HG02938 (cell line): ENCODE results near the gene ZNF385D.

Experiments used
- ATAC-seq: cut with Tn5 transposase; IDR thresholded peaks from one replicate; pipeline ENCODE4 v1.9.1; 2021; ENCODE audit warnings: mild to moderate bottlenecking, moderate library complexity; ENCODE audit not compliant: unreplicated experiment

The ZNF385D gene

DNA sequence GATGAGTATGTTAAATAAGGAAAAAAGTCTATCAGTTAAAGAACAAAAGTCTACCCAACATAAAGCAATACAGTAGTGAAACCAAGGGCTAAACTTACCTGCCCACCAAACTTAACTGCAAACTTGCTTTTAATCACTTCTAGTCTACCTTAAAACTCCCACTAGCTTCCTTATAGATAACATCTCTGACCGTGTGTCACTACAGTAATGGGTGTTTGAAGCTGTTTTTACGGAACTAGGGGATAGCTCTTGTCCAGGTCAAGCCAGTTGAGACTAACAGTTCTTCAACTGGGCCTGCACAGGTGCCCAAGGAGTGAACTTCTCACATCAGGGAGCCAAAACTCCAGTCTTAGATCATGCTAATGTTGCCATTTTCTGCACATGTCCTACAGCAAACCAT is 132.3 kb downstream of the ZNF385D start:
- ATAC-seq = no peak

DNA sequence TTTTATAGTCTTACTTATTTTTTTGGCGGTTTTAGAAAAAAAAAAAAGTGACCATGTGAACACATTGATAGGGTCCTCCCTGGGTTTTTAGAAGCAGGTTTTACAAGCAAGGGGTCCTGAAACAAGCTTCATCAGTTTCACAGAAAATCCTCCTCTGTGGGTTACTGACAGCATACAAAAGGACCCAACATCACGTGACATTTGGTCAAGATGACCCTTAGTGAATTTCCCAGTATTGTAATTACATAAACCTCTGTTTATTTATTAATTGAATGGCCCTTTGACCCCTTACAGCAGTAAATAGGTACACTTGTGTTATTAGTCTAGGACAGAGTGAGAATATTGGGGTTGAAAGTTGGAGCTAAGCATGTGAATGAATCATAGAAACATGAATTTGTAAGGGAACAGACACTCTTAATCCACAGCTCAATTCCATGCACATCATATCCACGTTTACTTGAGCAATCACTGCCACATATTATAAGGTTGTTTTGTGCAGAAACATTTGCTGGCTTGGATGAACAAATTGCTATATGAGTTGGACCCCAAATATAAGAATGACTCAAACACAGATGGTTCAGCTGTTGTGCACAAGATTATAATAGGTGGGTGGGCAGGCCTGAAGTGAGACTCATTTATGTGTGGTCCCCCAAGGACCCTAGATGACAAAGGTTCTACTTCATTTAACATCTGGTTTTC is 137.5 kb downstream of the ZNF385D start:
- ATAC-seq = no peak

DNA sequence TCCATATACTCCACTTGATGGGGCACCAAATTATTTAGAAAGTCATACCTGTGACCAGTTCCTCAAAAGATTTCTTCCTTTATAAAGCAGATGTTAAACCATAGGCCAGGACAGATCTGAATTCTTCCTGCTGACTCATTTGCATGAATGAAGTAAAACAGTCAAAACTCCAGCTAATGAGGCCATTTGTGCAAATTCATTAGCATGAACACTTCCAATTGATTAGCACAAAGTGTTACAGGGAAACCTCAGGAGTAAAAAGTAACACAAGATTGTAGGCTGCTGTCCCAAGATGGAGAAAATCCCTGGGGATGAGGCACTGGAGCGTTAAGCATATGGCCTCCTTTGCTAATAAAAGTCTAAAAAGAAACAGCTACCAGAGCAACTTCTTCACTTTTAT is 149.8 kb downstream of the ZNF385D start:
- no peak for ATAC-seq

DNA sequence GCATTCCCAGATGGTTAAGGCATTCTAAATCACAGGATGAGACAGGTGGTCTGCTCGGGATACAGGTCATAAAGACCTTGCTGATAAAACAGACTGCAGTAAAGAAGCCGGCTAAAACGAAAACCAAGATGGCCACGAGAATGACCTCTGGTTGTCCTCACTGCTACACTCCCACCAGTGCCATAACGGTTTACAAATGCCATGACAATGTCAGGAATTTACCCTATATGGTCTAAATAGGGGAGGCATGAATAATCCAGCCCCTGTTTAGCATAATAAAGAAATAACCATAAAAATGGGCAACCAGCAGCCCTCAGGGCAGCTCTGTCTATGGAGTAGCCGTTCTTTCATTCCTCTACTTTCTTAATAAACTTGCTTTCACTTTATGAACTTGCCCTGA is 151.1 kb downstream of the ZNF385D start:
- no peak for ATAC-seq

DNA sequence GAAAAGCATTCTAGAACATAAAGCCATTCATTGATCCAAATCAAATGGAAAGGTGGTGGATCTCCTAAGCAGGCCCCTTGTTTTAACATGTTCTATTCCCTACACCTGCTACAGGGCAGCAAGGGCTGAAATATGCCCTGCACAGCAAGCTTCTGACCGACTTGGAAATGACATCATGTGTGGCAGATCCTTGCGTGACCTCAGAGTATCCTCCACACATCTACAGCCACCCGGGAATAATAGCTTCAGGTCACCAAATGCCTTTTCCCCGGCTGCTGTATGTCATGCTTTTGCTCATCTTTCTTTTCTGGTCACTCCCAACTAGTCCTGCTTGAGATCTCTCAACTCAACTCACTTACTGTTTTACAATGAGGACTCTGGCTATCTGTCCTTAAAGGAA is 158.2 kb downstream of the ZNF385D start:
- ATAC-seq = no peak

DNA sequence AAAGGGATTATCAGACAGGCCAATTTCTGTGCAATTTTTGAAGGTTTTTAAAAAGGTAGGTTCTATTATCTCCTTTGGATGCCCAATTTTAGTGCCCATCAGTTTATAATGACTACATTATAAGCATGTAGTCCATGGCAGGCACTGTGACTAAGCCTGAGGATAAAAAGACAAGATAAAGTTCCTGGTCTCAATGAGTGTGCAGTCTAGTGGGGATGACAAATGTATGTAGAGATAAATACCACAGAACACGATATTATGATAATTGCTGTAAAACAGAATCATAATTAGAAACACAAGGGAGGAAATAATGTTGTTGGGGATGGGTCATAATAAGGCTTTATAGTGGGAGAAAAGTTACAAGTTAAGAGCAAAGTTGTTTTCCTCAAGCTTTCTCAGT is 163.1 kb downstream of the ZNF385D start:
- no peak for ATAC-seq

DNA sequence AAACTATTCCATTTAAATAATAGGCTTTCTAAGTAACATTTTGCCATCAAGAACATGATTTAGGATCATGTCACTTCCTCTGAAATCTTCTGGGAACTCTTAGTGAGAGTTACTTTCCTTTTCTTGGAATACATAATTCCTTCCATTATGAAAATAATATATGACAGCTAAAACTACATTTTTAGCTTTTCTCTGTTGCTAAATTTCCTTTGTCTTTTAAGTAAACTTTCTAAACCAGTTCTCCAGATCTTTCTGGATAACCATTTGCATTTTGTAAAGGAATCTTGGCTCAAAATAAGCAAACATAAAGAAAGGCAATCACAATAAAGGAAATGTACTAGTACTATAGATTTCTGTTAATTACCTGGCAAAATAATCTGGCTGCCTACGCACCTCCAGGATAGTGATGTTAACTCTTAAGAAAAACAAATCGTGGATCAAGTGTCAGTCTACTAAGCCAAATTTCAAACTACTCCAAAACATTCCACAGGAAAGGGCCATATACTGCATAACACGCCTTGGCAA is 165.7 kb downstream of the ZNF385D start:
- ATAC-seq = no peak

DNA sequence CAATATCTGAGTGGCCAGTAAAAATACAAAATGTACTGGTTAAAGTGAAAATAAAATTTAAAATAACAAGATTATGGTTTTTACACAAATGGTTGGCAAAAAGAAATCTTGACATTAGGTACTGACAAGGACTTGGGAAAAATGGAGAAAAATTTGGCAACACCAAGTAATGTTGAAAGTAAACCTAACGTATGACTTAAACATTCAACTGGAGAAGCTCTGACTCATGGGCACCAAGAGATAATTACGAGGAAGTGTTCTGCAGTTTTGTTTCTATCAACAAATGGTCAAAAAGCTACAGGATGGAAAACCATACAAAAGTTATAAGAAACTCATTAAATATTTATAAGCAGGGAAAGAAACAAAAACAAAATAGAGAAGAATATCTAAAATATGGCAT is 177.7 kb downstream of the ZNF385D start:
- ATAC-seq = no peak

DNA sequence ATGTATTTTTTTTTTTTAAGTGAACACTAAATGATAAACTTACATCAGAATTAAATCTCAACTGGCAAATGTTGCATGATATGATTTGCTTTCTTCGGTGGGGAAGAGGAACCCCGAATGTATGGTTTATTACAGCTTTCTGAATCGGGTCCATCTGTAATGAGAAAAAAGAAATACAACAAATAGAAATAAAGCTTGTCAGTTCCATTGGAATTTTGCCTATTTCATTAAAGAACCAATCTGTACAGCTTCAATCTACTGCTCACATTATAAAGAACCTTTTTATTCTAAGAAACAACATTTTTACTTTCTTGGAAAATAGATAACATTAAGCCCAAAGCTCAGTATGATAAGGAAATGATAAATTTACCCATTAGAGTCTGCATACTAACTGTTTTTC is 186.5 kb downstream of the ZNF385D start:
- ATAC-seq = no peak

DNA sequence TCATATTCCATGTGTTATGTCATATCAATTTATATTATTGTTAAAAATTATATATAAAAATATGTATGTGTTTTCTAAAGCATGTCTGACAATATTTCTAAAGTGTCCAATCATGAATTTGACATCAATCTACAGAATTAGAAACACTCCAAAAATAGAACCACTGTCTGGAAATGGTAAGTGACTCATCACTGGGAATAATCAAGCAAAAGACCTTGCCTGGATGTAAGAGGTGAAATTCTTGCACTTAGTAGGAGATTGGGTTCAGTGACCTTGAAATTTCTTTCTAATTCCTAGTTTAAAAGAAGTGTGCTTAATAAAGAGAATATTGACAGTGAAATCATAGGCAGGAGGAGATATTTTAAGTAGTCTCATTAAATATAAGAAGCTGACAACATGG is 188.8 kb downstream of the ZNF385D start:
- ATAC-seq = no peak

DNA sequence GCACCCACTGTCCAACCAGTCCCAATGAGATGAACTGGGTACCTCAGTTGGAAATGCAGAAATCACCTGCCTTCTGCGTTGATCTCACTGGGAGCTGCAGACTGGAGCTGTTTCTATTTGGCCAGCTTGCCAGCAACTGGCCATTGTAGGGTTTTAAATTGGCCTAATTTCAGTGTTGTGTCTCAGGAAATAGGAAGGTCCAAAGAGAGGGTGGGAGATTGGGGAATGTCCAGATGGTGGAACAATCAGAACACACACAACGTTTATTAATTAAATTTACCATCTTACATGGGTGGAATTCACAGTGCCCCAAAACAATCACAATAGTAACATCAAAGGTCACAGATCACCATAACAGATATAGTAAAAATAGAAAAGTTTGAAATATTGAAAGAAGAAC is 189.5 kb downstream of the ZNF385D start:
- ATAC-seq = no peak

DNA sequence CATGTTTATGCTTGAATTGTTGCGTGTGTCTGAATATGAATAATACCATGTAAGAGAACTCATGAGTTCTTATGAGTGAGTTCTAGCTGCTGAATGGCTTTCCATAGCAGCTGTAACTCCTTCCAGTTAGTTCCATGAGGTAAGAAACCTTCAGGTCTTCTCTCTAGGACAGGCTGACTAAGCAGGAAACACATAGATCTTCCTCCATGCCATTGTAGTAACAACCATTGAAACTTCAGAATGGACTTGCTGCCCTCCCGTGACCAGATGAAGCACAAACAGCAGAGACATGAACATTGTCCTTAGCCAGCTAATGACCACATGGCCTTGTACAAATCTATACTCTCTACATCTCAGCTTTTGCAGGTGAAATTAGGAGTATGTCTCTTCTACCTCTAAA is 200.0 kb downstream of the ZNF385D start:
- no peak for ATAC-seq

DNA sequence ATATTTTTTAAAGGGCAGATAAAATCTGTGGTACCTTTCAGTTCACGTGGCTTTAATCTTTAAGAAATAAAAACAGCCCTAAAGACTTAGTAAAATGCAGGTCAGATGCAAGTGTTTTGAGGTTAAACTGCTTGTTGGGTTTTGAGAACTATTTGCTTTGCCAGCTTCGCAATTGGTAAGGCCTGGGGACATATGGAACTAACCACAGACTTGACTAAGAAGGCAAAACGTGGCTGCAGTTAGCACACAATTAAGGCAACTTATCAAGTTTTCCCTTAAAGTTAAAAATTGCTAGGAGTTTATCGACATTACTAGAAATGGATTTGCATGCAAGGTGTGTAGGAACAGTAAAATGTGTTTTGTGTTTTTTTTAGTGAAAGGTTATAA is 206.9 kb downstream of the ZNF385D start:
- no peak for ATAC-seq

DNA sequence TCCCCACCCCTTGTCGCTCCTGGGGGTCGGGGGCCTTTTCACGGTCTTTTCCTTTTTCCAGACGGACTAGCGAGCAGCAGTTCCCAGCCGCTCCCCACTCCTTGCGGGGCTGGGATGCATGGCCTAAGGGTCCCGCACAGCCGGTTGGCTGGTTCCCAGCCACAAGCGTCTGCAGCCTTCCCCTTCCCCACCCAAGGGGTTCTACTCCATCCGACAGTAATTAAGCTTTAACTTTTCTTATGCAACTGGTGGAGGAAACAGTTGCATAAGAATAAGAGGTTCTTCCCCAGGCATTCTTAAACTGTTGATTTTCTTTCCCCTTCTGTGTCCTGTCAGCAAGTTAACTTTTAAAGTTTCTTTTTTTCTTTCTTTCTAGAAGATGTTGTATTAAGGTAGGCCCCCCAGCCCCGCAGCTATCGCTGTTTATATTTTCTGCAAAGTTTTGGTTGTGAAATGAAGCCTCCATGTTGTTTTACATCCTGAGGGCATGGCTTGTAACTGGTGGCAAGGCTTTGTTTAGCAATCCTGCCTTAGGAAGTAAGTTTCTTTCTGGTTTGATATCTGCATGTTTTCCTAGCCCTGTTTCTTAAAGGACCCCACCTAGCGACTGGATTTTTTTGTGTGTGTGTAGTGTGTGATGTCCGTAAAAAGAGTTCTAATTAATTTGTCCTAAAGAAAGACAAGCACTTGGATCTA is 207.5 kb downstream of the ZNF385D start:
- ATAC-seq = no peak

DNA sequence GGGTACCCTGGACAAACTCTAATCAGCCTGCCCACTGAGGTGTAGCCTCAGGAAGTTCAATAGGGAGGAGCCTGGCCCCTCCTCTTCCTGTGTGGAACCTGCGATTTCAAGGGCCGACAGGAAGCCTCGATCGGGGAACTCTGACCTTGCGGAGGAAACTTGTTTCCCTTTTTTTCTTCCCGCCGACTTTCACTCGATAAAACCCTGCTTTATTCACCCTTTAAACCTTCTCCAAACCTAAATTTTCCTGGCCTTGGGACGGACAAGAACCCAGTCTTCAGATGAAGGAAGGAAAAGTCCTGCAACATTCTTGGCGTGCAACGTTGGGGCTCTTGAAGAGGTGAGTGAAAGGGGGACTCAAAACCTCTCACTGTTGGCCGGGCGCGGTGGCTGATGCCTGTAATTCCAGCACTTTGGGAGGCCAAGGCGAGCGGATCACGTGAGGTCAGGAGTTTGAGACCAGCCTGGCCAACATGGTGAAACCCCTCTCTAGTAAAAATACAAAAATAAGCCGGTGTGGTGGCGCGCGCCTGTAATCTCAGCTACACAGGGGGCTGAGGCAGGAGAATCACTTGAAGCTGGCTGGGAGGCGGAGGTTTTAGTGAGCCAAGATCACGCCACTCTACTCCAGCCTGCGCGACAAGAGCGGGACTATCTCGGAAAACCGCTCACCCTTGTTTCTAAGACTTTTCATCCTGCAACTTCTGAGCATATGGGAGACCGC is 208.2 kb downstream of the ZNF385D start:
- ATAC-seq = no peak

DNA sequence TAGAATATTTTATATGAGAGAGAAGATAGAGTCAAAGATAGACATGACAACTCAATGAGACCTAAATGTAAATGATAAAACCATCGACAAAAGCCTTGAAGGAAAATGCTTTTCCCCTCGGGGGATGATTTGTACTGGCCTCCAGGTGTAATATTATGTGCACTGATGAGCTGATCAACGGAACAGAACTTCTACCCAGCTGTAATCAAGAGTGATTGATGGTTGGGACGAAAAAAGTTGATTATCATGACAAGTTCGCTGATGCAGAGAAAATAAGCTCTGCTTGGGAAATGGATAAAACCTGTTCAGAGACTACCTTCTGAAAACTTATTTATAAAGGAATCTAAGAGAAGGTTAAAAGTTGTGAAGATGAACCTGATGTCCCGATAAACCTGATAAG is 210.7 kb downstream of the ZNF385D start:
- ATAC-seq = no peak

DNA sequence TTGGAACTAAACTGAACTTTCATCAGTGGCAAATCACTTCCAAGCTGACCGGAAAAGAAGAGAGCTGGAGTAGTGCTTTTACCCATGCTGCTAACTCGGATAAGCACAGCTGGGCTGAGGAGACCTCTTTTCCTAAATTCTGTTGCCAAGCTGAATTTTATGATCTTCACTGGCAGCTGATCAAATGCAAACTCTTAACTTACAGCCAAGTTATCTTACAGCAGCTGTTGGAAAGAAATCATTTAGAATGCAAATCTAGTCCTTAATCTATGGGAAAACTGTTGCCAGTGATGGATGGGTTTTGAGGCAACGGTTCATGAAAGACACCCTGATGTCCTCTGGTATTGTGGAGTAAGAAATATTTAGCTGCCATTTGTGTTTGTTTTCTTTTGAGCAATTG is 216.5 kb downstream of the ZNF385D start:
- ATAC-seq = no peak

DNA sequence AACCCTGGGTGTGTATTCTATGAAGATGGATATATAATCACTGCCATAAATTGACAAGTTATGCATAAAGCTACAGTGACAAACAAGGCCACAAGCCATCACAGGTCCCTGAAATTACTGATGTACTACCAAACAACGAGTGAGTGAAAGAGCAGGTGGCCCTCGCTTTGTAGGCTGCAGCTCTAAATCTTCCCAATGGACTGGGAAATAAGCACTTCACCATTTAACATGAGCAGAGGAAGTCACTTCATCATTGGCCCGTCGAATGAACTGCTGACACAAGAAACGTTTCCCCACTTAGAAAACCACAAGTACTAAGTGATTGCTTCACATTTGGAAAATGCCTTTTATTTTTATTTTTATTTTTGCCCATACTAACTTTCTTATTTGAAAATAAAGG is 218.0 kb downstream of the ZNF385D start:
- no peak for ATAC-seq

DNA sequence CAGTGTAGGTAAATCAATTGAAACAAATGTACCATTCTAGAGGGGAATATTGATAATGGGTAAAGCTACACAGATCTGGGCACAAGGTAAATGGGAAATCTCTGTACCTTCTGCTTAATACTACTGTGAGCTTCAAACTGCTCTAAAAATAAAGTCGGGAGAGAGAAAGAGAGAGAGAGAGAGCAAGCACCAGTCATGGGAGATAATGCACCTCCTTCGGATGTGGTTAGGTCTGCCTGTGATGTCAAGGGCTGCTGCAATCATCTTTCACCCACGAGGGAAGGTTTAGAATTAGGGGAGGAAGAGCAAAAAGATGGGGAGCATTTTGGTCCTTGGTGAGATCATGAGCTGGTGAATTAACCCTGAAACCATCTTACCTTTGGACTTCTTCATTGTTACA is 219.1 kb downstream of the ZNF385D start:
- no peak for ATAC-seq

DNA sequence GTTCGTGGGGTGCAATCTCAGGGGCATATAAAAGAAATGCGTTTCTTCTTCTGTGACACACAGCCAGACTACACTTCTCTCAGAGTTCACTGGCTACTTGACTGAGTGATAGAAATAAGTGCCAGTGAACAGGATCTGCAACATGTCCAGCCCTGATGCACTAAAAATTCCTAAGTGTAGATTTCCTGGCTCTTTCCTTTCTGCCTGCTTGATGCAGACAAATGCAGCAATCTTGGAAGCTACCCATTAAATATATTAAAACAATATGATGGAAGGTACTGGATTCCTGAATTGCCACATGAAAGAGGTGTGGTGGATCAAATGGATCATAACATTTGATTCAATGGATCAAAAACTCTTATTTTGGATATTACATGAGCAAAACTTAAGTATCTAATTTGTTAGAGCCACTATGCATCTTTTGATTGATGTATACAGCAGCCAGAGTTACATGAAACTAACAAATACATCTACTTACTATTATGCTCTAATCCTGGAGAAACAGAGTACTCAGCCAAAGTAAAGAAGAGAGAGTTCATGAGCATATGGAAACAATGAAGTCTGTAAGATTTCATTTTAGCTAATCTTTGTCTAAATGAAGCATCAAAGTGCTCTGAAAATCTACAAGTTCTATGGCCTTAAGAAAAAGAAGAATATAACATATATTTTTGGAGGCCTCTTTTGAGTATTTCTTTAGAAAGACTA is 222.6 kb downstream of the ZNF385D start:
- ATAC-seq = no peak

DNA sequence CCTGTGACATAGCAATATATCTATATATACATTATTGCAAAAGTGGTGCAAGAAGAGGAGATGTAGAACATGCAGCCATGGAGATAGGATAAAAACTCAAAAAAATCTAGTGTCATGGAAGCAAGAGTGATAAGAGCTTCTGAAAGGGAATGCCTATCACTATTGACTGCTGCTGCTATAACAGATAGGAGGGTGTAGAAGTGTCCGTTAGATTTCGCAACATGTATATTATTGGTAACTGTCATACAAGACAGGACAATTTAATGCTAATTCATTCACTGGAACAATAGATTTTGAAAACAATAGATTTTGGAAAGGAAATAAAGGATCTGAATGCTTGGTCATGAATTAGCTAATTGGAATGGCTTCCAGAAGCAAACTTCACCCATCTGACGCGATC is 224.5 kb downstream of the ZNF385D start:
- ATAC-seq = no peak
